Breast epithelium (tissue), 3 donors: ENCODE measurements around the gene CLSTN3.

Experiments
- CTCF ChIP-seq, 3 donors: fragments of 450-650 bp; IDR thresholded peaks; one replicate each; pipeline ENCODE4 v1.5.1; 2016 to 2017; ENCODE audit warnings: antibody characterized with exemption in 3 of 3, mild to moderate bottlenecking in 3 of 3, moderate library complexity in 3 of 3
- POLR2A ChIP-seq: fragments of 450-650 bp; IDR thresholded peaks from one replicate; pipeline ENCODE4 v1.6.1; 2016; ENCODE audit warnings: antibody characterized with exemption, mild to moderate bottlenecking, moderate library complexity
- POLR2AphosphoS5 ChIP-seq, 3 donors: sonication (generic); formaldehyde crosslinking; IDR thresholded peaks; one replicate each; pipeline ENCODE4 v1.6.1; 2017; ENCODE audit warnings: antibody characterized with exemption in 3 of 3

- TF ChIP-seq CTCF (IDR thresholded peaks at IDR 0.05): no peak
- TF ChIP-seq POLR2A: no peak
- TF ChIP-seq POLR2AphosphoS5 (IDR thresholded peaks at IDR 0.05): no peak
Observed at GRCh38 chr12:7178481-7178880, 48.3 kb downstream of the CLSTN3 start.
